LNCAP (cell line): ENCODE results near the gene GNAQ.

Source experiments
- TF ChIP-seq, protein P1 (sequence below): fragments of 450-650 bp; IDR thresholded peaks from 2 replicates; pipeline ENCODE4 v1.5.1; 2017; ENCODE audit warnings: mild to moderate bottlenecking

The GNAQ gene

DNA sequence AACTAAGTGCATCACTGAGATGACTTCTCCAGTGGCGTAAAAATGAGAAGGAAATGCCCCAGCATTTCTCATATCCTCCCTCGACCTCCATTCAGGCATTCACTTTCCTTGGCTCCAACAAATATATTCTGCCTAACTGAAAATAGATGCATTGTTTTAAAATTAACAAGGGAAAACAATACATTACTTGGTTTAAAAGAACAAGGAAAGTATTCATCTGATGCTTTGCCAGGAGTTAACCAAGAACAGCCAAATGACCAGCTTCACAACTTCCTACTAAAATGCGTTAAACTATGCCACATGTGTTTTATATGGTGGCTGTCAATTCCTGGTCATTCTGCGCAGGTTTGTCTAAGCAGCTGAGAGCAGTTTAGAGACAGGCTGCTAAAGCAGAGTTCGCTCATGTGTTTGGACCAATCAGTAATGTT is 121.4 kb downstream of the GNAQ start:
- TF ChIP-seq, protein P1, sequence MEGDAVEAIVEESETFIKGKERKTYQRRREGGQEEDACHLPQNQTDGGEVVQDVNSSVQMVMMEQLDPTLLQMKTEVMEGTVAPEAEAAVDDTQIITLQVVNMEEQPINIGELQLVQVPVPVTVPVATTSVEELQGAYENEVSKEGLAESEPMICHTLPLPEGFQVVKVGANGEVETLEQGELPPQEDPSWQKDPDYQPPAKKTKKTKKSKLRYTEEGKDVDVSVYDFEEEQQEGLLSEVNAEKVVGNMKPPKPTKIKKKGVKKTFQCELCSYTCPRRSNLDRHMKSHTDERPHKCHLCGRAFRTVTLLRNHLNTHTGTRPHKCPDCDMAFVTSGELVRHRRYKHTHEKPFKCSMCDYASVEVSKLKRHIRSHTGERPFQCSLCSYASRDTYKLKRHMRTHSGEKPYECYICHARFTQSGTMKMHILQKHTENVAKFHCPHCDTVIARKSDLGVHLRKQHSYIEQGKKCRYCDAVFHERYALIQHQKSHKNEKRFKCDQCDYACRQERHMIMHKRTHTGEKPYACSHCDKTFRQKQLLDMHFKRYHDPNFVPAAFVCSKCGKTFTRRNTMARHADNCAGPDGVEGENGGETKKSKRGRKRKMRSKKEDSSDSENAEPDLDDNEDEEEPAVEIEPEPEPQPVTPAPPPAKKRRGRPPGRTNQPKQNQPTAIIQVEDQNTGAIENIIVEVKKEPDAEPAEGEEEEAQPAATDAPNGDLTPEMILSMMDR: no peak

DNA sequence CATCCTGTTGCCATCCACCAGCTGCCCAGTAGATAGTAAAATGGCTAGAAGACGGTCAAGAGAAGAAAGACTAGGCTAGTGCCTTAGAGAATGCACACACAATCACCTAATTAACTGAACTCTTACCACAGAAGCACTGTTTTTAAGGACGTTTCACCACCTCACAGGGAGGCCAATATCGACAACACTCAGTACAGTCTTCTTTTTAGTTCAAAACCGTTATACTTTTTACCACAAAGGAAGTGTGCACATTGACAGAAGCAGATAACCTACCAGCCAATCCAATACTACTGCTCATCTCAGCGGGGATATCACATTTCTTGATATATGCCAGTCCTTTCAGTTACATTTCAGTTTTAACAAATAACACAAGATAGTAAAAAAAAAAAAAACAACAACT is 122.3 kb downstream of the GNAQ start:
- TF ChIP-seq, protein P1: no peak

DNA sequence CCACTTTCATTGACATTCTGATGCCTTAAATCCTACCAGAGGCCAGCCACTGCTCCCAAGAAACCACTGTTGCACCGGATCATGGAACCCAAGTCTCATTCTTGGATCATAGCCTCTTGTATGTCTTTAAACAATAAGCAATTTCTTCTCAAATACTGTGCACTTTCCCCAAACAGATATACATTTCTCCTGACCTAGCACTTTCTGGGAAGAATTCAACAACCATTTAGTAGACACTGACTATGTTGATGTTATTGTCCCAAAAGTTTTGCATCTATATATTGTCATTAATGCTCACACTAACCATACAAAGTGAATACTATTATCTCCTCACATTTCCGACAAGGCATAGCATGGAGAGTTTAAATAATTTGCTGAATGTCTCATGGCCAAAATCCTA is 123.3 kb downstream of the GNAQ start:
- TF ChIP-seq, protein P1: no peak

DNA sequence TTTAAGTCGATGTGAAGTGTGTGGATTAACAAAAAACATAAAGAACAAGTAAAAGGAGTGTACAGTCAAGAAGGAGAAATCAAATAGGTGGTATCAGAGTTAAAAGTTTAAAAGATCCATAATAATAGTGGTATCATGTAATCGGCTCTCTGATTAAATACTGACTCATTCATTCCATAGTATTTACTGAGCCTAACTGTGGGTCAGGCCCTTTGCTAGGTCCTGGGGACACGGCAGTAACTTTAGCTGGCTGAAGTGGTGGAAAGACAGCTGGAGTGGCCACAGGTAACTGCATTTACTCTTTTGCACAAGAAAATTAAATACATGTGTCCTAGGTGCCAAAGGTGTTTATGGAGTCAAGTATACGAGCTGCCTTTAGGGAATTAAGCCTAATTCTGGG is 124.0 kb downstream of the GNAQ start:
- TF ChIP-seq, protein P1: no peak

DNA sequence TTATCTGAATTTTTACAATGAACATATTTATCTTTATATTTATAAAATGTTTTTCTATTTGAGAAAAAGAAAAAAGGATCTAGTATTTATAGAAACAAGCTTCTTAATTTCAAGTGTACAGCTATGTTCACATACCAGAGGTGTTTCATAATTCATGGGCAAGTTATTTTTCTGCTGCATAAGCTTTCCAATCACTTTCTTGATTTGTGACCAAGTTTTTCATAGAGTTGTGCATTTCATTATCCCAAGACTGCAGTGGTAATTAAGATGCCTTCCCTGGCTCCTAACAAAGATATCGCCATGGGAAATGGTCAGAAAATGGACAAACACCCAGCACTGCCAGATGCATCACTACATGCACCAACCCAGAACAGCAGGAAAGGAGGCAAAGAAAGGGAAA is 124.6 kb downstream of the GNAQ start:
- TF ChIP-seq, protein P1: no peak

DNA sequence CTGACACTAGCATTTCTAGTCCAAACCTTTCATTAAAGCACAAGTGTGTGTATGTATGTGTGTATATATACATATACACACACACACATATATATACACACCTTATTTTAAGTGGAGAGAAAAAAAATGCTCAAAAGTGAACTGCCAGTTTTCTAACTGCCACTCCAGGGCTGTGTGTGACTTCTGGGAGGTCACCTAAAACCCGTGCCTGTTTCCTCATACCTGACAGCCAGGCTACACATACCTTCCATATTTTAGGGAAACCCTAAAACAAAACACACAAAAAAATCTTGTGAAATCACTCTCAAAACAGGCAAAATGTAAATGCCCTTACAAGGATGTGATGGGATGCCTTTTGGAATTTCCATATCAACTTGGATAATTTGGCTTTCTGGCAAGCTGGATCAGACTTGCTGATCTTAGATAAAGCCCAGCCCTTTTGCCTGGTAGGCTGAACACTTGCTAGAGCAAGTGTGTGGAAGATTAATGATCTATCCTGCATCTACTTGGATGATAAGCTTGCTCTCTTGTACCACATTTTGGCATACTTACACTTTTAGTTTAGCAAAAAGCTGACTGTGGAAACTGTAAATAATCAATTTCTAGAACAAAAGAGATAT is 127.8 kb downstream of the GNAQ start:
- TF ChIP-seq, protein P1: no peak

DNA sequence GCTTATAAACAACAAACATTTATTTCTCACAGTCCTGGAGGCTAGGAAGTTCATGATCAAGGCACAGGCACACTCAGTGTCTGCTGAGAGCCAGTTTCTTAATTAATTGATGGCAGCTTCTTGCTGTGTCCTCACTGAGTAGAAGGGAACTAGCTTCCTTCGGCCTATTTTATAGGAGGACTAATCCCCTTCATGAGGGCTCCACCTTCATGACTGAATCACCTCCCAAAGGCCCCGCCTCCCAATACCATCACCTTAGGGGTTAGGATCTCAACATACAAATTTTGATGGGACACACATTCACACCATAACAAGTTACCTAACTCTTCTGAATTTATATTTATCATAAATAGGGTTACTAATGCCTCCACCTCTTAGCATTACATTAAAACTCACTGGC is 129.8 kb downstream of the GNAQ start:
- TF ChIP-seq, protein P1: no peak

DNA sequence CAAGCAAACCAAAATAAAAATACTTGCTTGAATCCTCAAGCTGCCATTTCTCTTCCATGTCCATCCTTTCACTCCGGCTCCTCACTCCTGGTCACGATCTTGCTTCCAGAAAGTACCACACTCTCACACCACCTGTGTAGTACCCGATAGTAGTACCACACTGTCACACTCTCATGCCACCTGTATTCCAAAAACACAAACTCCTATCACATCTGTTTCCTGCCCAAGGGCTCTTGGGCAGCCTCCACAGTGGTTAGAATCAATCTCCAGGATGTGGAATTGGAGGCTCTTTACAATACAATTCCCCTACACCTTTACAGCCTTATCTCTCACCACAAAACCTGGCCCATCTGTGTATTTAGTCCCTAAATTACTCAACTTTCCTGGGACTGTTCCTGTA is 130.6 kb downstream of the GNAQ start:
- TF ChIP-seq, protein P1: no peak
